HEK293 (cell line): ENCODE measurements around the gene SORL1-AS1.

Experiments
- CTCF ChIA-PET: fragments of 350-600 bp; formaldehyde crosslinking; extraction: SDS; loops from one replicate; lab custom pipeline; 2021; ENCODE audit warnings: antibody characterized with exemption; lab: Yijun Ruan, JAX
- POLR2A ChIA-PET: fragments of 300-600 bp; formaldehyde crosslinking; extraction: SDS; loops from one replicate; lab custom pipeline; 2020; ENCODE audit warnings: antibody characterized with exemption, inconsistent platforms; lab: Yijun Ruan, JAX
- H3K27ac ChIP-seq: fragments of 200-500 bp; sonication (Bioruptor generic); 2 replicates; pipeline ENCODE4 v1.5.1; 2014; ENCODE audit warnings: low read depth, low read length, control low read depth, inconsistent platforms; ENCODE audit errors: extremely low read depth
- H3K36me3 ChIP-seq, 2 experiments: fragments of 200-500 bp in 1 of 2; sonication (Bioruptor generic) in 1 of 2; 1 replicate in 1 of 2; 2 replicates in 1 of 2; pipeline ENCODE4 v1.5.1; 2014 to 2017; ENCODE audit warnings: inconsistent platforms in 2 of 2, low read length in 2 of 2; ENCODE audit not compliant: control insufficient read depth in 2 of 2, insufficient read depth in 1 of 2
- H3K4me1 ChIP-seq: fragments of 200-500 bp; sonication (Bioruptor generic); 2 replicates; pipeline ENCODE4 v1.5.1; 2014; ENCODE audit warnings: mild to moderate bottlenecking, low read length, inconsistent platforms; ENCODE audit not compliant: control insufficient read depth, insufficient read depth
- H3K4me3 ChIP-seq: 2 replicates; pipeline ENCODE4 v1.5.1; 2011; ENCODE audit warnings: low read depth, mild to moderate bottlenecking, control low read depth, low read length, moderate library complexity
- H3K9me3 ChIP-seq: fragments of 200-500 bp; sonication (Bioruptor generic); 2 replicates; pipeline ENCODE4 v1.5.1; 2014; ENCODE audit warnings: low read depth, low read length, inconsistent platforms; ENCODE audit not compliant: control insufficient read depth, insufficient read depth
- BCL11B ChIP-seq: fragments of 450-650 bp; formaldehyde crosslinking; IDR thresholded peaks from 2 replicates; pipeline ENCODE4 v1.5.1; 2016; ENCODE audit warnings: low read depth, missing biosample characterization, missing genetic modification characterization
- FEZF1 ChIP-seq: fragments of 450-650 bp; formaldehyde crosslinking; IDR thresholded peaks from 2 replicates; pipeline ENCODE4 v1.5.1; 2016; ENCODE audit warnings: missing biosample characterization, missing genetic modification characterization
- KLF8 ChIP-seq: fragments of 450-650 bp; formaldehyde crosslinking; IDR thresholded peaks from 2 replicates; pipeline ENCODE4 v1.5.1; 2016; ENCODE audit warnings: missing biosample characterization, missing genetic modification characterization
- RBAK ChIP-seq: fragments of 450-650 bp; formaldehyde crosslinking; IDR thresholded peaks from 2 replicates; pipeline ENCODE4 v1.5.1; 2016; ENCODE audit warnings: missing biosample characterization, missing genetic modification characterization
- REST ChIP-seq: fragments of 450-650 bp; formaldehyde crosslinking; IDR thresholded peaks from 2 replicates; pipeline ENCODE4 v1.5.1; 2016; ENCODE audit warnings: missing biosample characterization, missing genetic modification characterization
- ZFHX2 ChIP-seq: fragments of 450-650 bp; formaldehyde crosslinking; conservative IDR thresholded peaks from 2 replicates; pipeline ENCODE4 v1.5.1; 2016; ENCODE audit warnings: missing biosample characterization, missing genetic modification characterization
- ZNF112 ChIP-seq: fragments of 450-650 bp; formaldehyde crosslinking; IDR thresholded peaks from 2 replicates; pipeline ENCODE4 v1.5.0; 2017; ENCODE audit warnings: missing biosample characterization, missing genetic modification characterization
- ZNF140 ChIP-seq: fragments of 450-650 bp; formaldehyde crosslinking; IDR thresholded peaks from 2 replicates; pipeline ENCODE4 v1.5.1; 2016; ENCODE audit warnings: missing biosample characterization, missing genetic modification characterization
- ZNF174 ChIP-seq: fragments of 450-650 bp; formaldehyde crosslinking; IDR thresholded peaks from 2 replicates; pipeline ENCODE4 v1.5.0; 2017; ENCODE audit warnings: missing biosample characterization, mild to moderate bottlenecking, missing genetic modification characterization
- ZNF2 ChIP-seq: fragments of 450-650 bp; formaldehyde crosslinking; IDR thresholded peaks from 2 replicates; pipeline ENCODE4 v1.5.1; 2016; ENCODE audit warnings: missing biosample characterization, missing genetic modification characterization
- ZNF221 ChIP-seq: fragments of 450-650 bp; formaldehyde crosslinking; IDR thresholded peaks from 2 replicates; pipeline ENCODE4 v1.5.1; 2017; ENCODE audit warnings: missing biosample characterization, missing genetic modification characterization, borderline replicate concordance
- ZNF274 ChIP-seq, 2 experiments: fragments of 200-500 bp in 1 of 2; fragments of 450-650 bp in 1 of 2; sonication (Bioruptor generic) in 1 of 2; formaldehyde crosslinking in 1 of 2; IDR thresholded peaks; 2 replicates each; pipeline versions ENCODE4 v1.5.1 to v1.6.1; 2014 to 2016; ENCODE audit warnings: borderline replicate concordance in 1 of 2, inconsistent platforms in 1 of 2, low read length in 1 of 2, missing biosample characterization in 1 of 2, missing genetic modification characterization in 1 of 2
- ZNF335 ChIP-seq: fragments of 450-650 bp; formaldehyde crosslinking; conservative IDR thresholded peaks from 2 replicates; pipeline ENCODE4 v1.5.1; 2016; ENCODE audit warnings: missing biosample characterization, missing genetic modification characterization
- ZNF341 ChIP-seq: fragments of 450-650 bp; formaldehyde crosslinking; IDR thresholded peaks from 2 replicates; pipeline ENCODE4; 2016; ENCODE audit warnings: low read depth, missing biosample characterization, missing genetic modification characterization
- ZNF433 ChIP-seq: fragments of 450-650 bp; formaldehyde crosslinking; IDR thresholded peaks from 2 replicates; pipeline ENCODE4 v1.5.1; 2016; ENCODE audit warnings: missing biosample characterization, missing genetic modification characterization, low read depth
- ZNF544 ChIP-seq: fragments of 450-650 bp; formaldehyde crosslinking; IDR thresholded peaks from 2 replicates; pipeline ENCODE4 v1.5.0; 2017; ENCODE audit warnings: missing biosample characterization, missing genetic modification characterization
- ZNF555 ChIP-seq: fragments of 450-650 bp; formaldehyde crosslinking; conservative IDR thresholded peaks from 2 replicates; pipeline ENCODE4 v1.5.1; 2017; ENCODE audit warnings: missing biosample characterization, mild to moderate bottlenecking, missing genetic modification characterization, inconsistent platforms
- ZNF561 ChIP-seq: fragments of 450-650 bp; IDR thresholded peaks from 2 replicates; pipeline ENCODE4 v1.5.1; 2018; ENCODE audit warnings: missing biosample characterization, missing genetic modification characterization, borderline replicate concordance
- ZNF571 ChIP-seq: fragments of 450-650 bp; formaldehyde crosslinking; IDR thresholded peaks from 2 replicates; pipeline ENCODE4 v1.5.0; 2017; ENCODE audit warnings: missing biosample characterization, missing genetic modification characterization
- ZNF629 ChIP-seq: fragments of 450-650 bp; formaldehyde crosslinking; IDR thresholded peaks from 2 replicates; pipeline ENCODE4 v1.5.1; 2017; ENCODE audit warnings: missing biosample characterization, missing genetic modification characterization
- ZNF707 ChIP-seq: fragments of 450-650 bp; formaldehyde crosslinking; IDR thresholded peaks from 2 replicates; pipeline ENCODE4 v1.5.1; 2016; ENCODE audit warnings: missing biosample characterization, missing genetic modification characterization
- ZNF76 ChIP-seq: fragments of 450-650 bp; formaldehyde crosslinking; IDR thresholded peaks from 2 replicates; pipeline ENCODE4; 2016; ENCODE audit warnings: low read depth, missing biosample characterization, missing genetic modification characterization, borderline replicate concordance
- ZNF768 ChIP-seq: fragments of 450-650 bp; formaldehyde crosslinking; IDR thresholded peaks from 2 replicates; pipeline ENCODE4 v1.5.1; 2018; ENCODE audit warnings: missing biosample characterization, mild to moderate bottlenecking, missing genetic modification characterization
- ZNF792 ChIP-seq: fragments of 450-650 bp; formaldehyde crosslinking; IDR thresholded peaks from 2 replicates; pipeline ENCODE4 v1.5.1; 2016; ENCODE audit warnings: missing biosample characterization, missing genetic modification characterization
- TF ChIP-seq, protein P1 (sequence below): fragments of 450-650 bp; formaldehyde crosslinking; IDR thresholded peaks from 2 replicates; pipeline ENCODE4 v1.5.1; 2016; ENCODE audit warnings: missing biosample characterization, missing genetic modification characterization, low read depth

The SORL1-AS1 gene

GRCh38 chr11:121456816-121457431 is 4.2 kb upstream of the SORL1-AS1 start:
- Histone ChIP-seq H3K4me3 (no peak overlapping the region), H3K4me1 (no peaks in the 10 kb centered on the region; the same call in none of the 2 replicates), H3K9me3 (no peaks in the 10 kb centered on the region), H3K27ac (no peak overlapping the region), H3K36me3 (no peaks in the 10 kb centered on the region)
- CTCF ChIA-PET, result no interaction called here
- TF ChIP-seq ZNF2 (no peak), ZNF76 (tag by site-specific recombination) (no peak), ZNF341 (tag by site-specific recombination) (no peak), ZNF221 (no peak), ZFHX2 (tag by site-specific recombination) (no peak), ZNF274 (IDR thresholded peaks at IDR 0.05; ENCODE audit: low read length) (no peak), ZNF274 (tag by site-specific recombination; IDR thresholded peaks at IDR 0.05; ENCODE audit: borderline replicate concordance) (no peak), ZNF768 (tag by site-specific recombination) (no peak), ZNF174 (tag by site-specific recombination) (no peak)
- TF ChIP-seq, all 188 proteins: peak for 0
- POLR2A ChIA-PET, result interaction anchor here (0.9 to 1.7 kb wide), 2 partner anchors 10 to 48 kb away, joined by 3 to 7 read pairs; no protein-coding TSS in a partner anchor

- Histone ChIP-seq H3K9me3 (no peaks in the 10 kb centered on the region), H3K4me3 (no peak overlapping the region), H3K27ac (no peak overlapping the region), H3K36me3 (no peaks in the 10 kb centered on the region), H3K4me1 (no peaks in the 10 kb centered on the region; the same call in 1 of the 2 replicates)
- CTCF ChIA-PET, result interaction anchor here (0.6 kb wide), 1 partner anchor 1100 kb away, joined by 4 read pairs; no protein-coding TSS in a partner anchor
- POLR2A ChIA-PET, result interaction anchor here (1.7 kb wide), 1 partner anchor 10 kb away, joined by 7 read pairs; no protein-coding TSS in a partner anchor
- TF ChIP-seq RBAK (no peak), ZNF544 (no peak), ZNF561 (no peak), REST (no peak), ZNF433 (tag by site-specific recombination) (no peak)
These were observed 3.4 kb upstream of the SORL1-AS1 start for GRCh38 chr11:121456151-121456550.

- no peaks in the 10 kb centered on the region for H3K9me3 ChIP-seq
- H3K4me1 ChIP-seq, result no peaks in the 10 kb centered on the region
- CTCF ChIA-PET, result interaction anchor here (0.6 kb wide), 1 partner anchor 111 kb away, joined by 3 read pairs; no protein-coding TSS in a partner anchor
- TF ChIP-seq FEZF1 (no peak), BCL11B (tag by site-specific recombination) (no peak), ZNF561 (no peak), ZNF112 (tag by site-specific recombination) (no peak), KLF8 (tag by site-specific recombination) (no peak), ZNF335 (tag by site-specific recombination) (no peak), ZNF792 (no peak), ZNF707 (tag by site-specific recombination) (no peak), ZNF629 (no peak), ZNF555 (no peak), ZNF140 (tag by site-specific recombination) (no peak), ZNF571 (no peak)
- TF ChIP-seq, protein P1, sequence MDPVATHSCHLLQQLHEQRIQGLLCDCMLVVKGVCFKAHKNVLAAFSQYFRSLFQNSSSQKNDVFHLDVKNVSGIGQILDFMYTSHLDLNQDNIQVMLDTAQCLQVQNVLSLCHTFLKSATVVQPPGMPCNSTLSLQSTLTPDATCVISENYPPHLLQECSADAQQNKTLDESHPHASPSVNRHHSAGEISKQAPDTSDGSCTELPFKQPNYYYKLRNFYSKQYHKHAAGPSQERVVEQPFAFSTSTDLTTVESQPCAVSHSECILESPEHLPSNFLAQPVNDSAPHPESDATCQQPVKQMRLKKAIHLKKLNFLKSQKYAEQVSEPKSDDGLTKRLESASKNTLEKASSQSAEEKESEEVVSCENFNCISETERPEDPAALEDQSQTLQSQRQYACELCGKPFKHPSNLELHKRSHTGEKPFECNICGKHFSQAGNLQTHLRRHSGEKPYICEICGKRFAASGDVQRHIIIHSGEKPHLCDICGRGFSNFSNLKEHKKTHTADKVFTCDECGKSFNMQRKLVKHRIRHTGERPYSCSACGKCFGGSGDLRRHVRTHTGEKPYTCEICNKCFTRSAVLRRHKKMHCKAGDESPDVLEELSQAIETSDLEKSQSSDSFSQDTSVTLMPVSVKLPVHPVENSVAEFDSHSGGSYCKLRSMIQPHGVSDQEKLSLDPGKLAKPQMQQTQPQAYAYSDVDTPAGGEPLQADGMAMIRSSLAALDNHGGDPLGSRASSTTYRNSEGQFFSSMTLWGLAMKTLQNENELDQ (tag by site-specific recombination), result no peak
- H3K36me3 ChIP-seq, result no peaks in the 10 kb centered on the region
- no peak overlapping the region for H3K27ac ChIP-seq
- H3K4me3 ChIP-seq, result no peak overlapping the region
- POLR2A ChIA-PET, result no interaction called here
These were observed 2.3 kb upstream of the SORL1-AS1 start for GRCh38 chr11:121455115-121455514.
